Stimulated activated CD4-positive, alpha-beta T cell treated with anti-CD3 and anti-CD28 coated beads, Interleukin-15, amount 100 ng/mL, for 48 hours (primary cell): ENCODE data around the gene CSPG4.
A peak's percentile ranks its signal among the peaks of the same experiment; 100 is the strongest.
"Not testable (repeated sequence)": the region's sequence is repeated elsewhere in the genome, so short reads cannot be mapped to it uniquely, and the experiment has no call there.

Experiments used
- DNase-seq, 2 donors: peaks; one replicate each; pipeline ENCODE4 v3.0.0-alpha.2; 2020; ENCODE audit warnings: low read depth in 2 of 2

CSPG4 gene

GRCh38 chr15:75704618-75705017, 8.0 kb downstream of the CSPG4 start:
- DNase-seq = no peak

GRCh38 chr15:75704263-75704615, 8.4 kb downstream of the CSPG4 start:
- no peak for DNase-seq

- DNase-seq = not testable (repeated sequence)
Measured at GRCh38 chr15:75703440-75704262, 9.0 kb downstream of the CSPG4 start.

- DNase-seq = no peak
Measured at GRCh38 chr15:75702436-75702835, 10.2 kb downstream of the CSPG4 start.

GRCh38 chr15:75701071-75702003, 11.3 kb downstream of the CSPG4 start:
- DNase-seq = not testable (repeated sequence)

GRCh38 chr15:75699961-75700874, 12.4 kb downstream of the CSPG4 start:
- not testable (repeated sequence) for DNase-seq

GRCh38 chr15:75699517-75699916, 13.1 kb downstream of the CSPG4 start:
- DNase-seq = not testable (repeated sequence)

- not testable (repeated sequence) for DNase-seq
Measured at GRCh38 chr15:75697974-75698747, 14.5 kb downstream of the CSPG4 start.

GRCh38 chr15:75697523-75697922, 15.1 kb downstream of the CSPG4 start:
- no peak for DNase-seq

GRCh38 chr15:75696854-75697259, 15.8 kb downstream of the CSPG4 start:
- DNase-seq = no peak

- no peak for DNase-seq
Measured at GRCh38 chr15:75696311-75696720, 16.3 kb downstream of the CSPG4 start.

GRCh38 chr15:75695634-75696310, 16.9 kb downstream of the CSPG4 start:
- no peak for DNase-seq

GRCh38 chr15:75695220-75695619, 17.4 kb downstream of the CSPG4 start:
- no peak for DNase-seq

- DNase-seq = peak in 1 of 2 donors; percentile 6
Measured at GRCh38 chr15:75694241-75695182, 18.1 kb downstream of the CSPG4 start.

GRCh38 chr15:75693501-75694240, 19.0 kb downstream of the CSPG4 start:
- no peak for DNase-seq

- not testable (repeated sequence) for DNase-seq
Measured at GRCh38 chr15:75693028-75693427, 19.6 kb downstream of the CSPG4 start.

- not testable (repeated sequence) for DNase-seq
Measured at GRCh38 chr15:75692311-75692710, 20.3 kb downstream of the CSPG4 start.

- DNase-seq = not testable (repeated sequence)
Measured at GRCh38 chr15:75689429-75689828, 23.2 kb downstream of the CSPG4 start.
